Natural killer cell (primary cell): ENCODE results near the gene MRPS27. TPM values are rescaled to one million over a fixed set of nuclear protein-coding genes. Genes with fewer than 3 reads are reported as not detected.

Experiments
- ATAC-seq, 3 donors: fragments of 150-1000 bp in 2 of 3; fragments of 200-7000 bp in 1 of 3; cut with Tn5 transposase; 1 replicate in 1 of 3; 2 replicates in 2 of 3; pipeline ENCODE4 v1.10.0; 2021; ENCODE audit warnings: mild to moderate bottlenecking in 2 of 3, moderate library complexity in 2 of 3
- DNase-seq, 2 donors: peaks; one replicate each; pipeline versions ENCODE4 v3.0.0 to v3.0.0-alpha.2; 2013 to 2021; ENCODE audit warnings: mixed read lengths in 1 of 2
- H3K27ac ChIP-seq: one replicate; pipeline ENCODE4 v1.5.1; 2013; ENCODE audit warnings: mild to moderate bottlenecking, low read length
- H3K27me3 ChIP-seq: one replicate; pipeline ENCODE4 v1.6.1; 2013; ENCODE audit warnings: low read length; ENCODE audit not compliant: control insufficient read depth, insufficient read depth
- H3K36me3 ChIP-seq: one replicate; pipeline ENCODE4 v1.6.1; 2013; ENCODE audit warnings: low read length; ENCODE audit not compliant: control insufficient read depth, insufficient read depth
- H3K4me1 ChIP-seq: one replicate; pipeline ENCODE4 v1.6.1; 2013; ENCODE audit warnings: low read length; ENCODE audit not compliant: control insufficient read depth, insufficient read depth
- H3K4me3 ChIP-seq: one replicate; pipeline ENCODE4 v1.5.1; 2013; ENCODE audit warnings: low read length
- H3K9me3 ChIP-seq: one replicate; pipeline ENCODE4 v1.6.1; 2013; ENCODE audit warnings: low read length; ENCODE audit not compliant: control insufficient read depth, insufficient read depth
- H3K27ac Mint-ChIP-seq, 2 donors: one replicate each; pipeline ENCODE4 v1.8.0; 2022; ENCODE audit warnings: mild to moderate bottlenecking in 2 of 2, mixed read lengths in 2 of 2, moderate library complexity in 1 of 2
- H3K27me3 Mint-ChIP-seq, 2 donors: one replicate each; pipeline ENCODE4 v1.8.0; 2022; ENCODE audit warnings: low read depth in 2 of 2, mixed read lengths in 2 of 2
- H3K36me3 Mint-ChIP-seq: one replicate; pipeline ENCODE4 v1.8.0; 2022; ENCODE audit warnings: mixed read lengths
- H3K4me1 Mint-ChIP-seq, 2 donors: one replicate each; pipeline ENCODE4 v1.8.0; 2022; ENCODE audit warnings: mixed read lengths in 2 of 2
- H3K4me3 Mint-ChIP-seq: one replicate; pipeline ENCODE4 v1.8.0; 2022; ENCODE audit warnings: mild to moderate bottlenecking, moderate library complexity, mixed read lengths
- H3K9me3 Mint-ChIP-seq, 2 donors: one replicate each; pipeline ENCODE4 v1.8.0; 2022; ENCODE audit warnings: mixed read lengths in 2 of 2
- WGBS: methylation state at CpG from one replicate; pipeline ENCODE4 v1.1.7; 2013; ENCODE audit warnings: missing lambda C conversion rate; ENCODE audit not compliant: insufficient coverage; 5-methylcytosine and 5-hydroxymethylcytosine counted together
- intact Hi-C: fragments of 100-400 bp; cut with micrococcal nuclease; formaldehyde crosslinking; loops from one replicate; pipeline ENCODE4 v1.14.2; 2022
- total RNA-seq, 4 donors: library from RNA; stranded (reverse); fragments of 120-200 nt in 1 of 4; gene quantifications; one replicate each; pipeline versions ENCODE4 v1.2.3 to v1.2.4, GENCODE V29; 2013 to 2022
- TF ChIP-seq, protein P1 (sequence below): fragments of 200-600 bp; IDR thresholded peaks from one replicate; pipeline ENCODE4 v1.8.0; 2022; ENCODE audit warnings: antibody characterized with exemption

The MRPS27 gene
- total RNA-seq, 3 donors from 2014 or later (not counting 1 experiment from before 2014, with no cell fraction given), result 25.5 to 36.5 (median 36.3) TPM

DNA sequence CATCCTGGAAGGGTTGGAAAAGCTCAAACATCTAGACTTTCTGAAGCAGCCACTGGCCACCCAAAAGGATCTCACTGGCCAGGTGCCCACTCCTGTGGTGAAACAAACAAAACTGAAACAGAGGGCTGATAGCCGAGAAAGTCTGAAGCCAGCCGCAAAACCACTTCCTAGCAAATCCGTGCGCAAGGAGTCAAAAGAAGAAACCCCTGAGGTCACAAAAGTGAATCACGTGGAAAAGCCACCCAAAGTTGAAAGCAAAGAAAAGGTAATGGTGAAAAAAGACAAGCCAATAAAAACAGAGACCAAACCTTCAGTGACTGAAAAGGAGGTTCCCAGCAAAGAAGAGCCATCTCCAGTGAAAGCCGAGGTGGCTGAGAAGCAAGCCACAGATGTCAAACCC is 125.2 kb downstream of the MRPS27 start:
- no peak overlapping the region for H3K27ac ChIP-seq

GRCh38 chr5:72191404-72191803 is 128.6 kb downstream of the MRPS27 start:
- peaks cover 0 to 3% of the 10 kb centered on the region in 2 donors for H3K9me3 Mint-ChIP-seq
- H3K27ac Mint-ChIP-seq, result no peak overlapping the region
- ATAC-seq, result no peak
- WGBS, result 89% methylated on average over 3 of the region's 3 CpGs
- H3K4me3 ChIP-seq, result no peak overlapping the region
- no peak overlapping the region for H3K4me3 Mint-ChIP-seq
- peaks cover 12% of the 10 kb centered on the region for H3K27me3 ChIP-seq
- peaks cover 7 to 10% of the 10 kb centered on the region in 2 donors for H3K4me1 Mint-ChIP-seq
- no peaks in the 10 kb centered on the region for H3K36me3 Mint-ChIP-seq
- intact Hi-C loops, result no loop called here
- peaks cover 13% of the 10 kb centered on the region for H3K4me1 ChIP-seq
- no peaks in the 10 kb centered on the region for H3K9me3 ChIP-seq
- H3K27ac ChIP-seq, result no peak overlapping the region
- no peaks in the 10 kb centered on the region for H3K36me3 ChIP-seq
- peaks cover 43 to 63% of the 10 kb centered on the region in 2 donors for H3K27me3 Mint-ChIP-seq
- no peak for DNase-seq
- TF ChIP-seq, protein P1, sequence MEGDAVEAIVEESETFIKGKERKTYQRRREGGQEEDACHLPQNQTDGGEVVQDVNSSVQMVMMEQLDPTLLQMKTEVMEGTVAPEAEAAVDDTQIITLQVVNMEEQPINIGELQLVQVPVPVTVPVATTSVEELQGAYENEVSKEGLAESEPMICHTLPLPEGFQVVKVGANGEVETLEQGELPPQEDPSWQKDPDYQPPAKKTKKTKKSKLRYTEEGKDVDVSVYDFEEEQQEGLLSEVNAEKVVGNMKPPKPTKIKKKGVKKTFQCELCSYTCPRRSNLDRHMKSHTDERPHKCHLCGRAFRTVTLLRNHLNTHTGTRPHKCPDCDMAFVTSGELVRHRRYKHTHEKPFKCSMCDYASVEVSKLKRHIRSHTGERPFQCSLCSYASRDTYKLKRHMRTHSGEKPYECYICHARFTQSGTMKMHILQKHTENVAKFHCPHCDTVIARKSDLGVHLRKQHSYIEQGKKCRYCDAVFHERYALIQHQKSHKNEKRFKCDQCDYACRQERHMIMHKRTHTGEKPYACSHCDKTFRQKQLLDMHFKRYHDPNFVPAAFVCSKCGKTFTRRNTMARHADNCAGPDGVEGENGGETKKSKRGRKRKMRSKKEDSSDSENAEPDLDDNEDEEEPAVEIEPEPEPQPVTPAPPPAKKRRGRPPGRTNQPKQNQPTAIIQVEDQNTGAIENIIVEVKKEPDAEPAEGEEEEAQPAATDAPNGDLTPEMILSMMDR, result no peak

More for the DNA sequence above, 125.2 kb downstream of the MRPS27 start:
- Histone ChIP-seq H3K36me3 (no peaks in the 10 kb centered on the region), H3K4me1 (peaks cover 13% of the 10 kb centered on the region), H3K4me3 (no peak overlapping the region), H3K9me3 (no peaks in the 10 kb centered on the region), H3K27me3 (peaks cover 14% of the 10 kb centered on the region)
- TF ChIP-seq, protein P1, result no peak
- peaks cover 0 to 3% of the 10 kb centered on the region in 2 donors for H3K9me3 Mint-ChIP-seq
- H3K4me3 Mint-ChIP-seq, result peak overlapping the region; percentile 10
- intact Hi-C loops, result no loop called here
- no peaks in the 10 kb centered on the region for H3K36me3 Mint-ChIP-seq
- ATAC-seq (peak; percentile 26 to 82 (median 37)), DNase-seq (peak in 1 of 2 donors; percentile 69)
- H3K27ac Mint-ChIP-seq, result peak overlapping the region in 1 of 2 donors; percentile 5
- peaks cover 53 to 83% of the 10 kb centered on the region in 2 donors for H3K27me3 Mint-ChIP-seq
- 76% methylated on average over 6 of the region's 6 CpGs for WGBS
- peaks cover 7 to 10% of the 10 kb centered on the region in 2 donors for H3K4me1 Mint-ChIP-seq

DNA sequence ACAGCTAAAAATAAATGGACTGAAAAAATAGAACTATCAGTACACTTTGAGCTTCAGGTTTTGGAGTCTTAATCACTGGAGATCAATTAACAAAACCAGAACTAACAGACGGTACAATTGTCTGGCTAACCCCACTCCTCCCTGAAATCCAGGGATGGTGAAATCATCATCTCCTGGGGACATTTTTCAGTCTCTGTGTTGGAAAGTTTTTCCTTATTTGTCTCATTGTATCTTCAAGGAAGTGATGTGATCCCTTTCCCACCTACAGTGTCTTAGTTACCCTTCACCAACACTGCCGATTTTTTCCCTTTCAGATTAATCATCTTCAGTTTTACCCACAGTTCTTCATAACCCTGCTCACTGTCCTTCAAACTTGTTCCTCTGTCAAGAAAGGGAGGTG is 130.9 kb downstream of the MRPS27 start:
- WGBS, result 89% methylated on average over 2 of the region's 2 CpGs
- no peak overlapping the region for H3K4me3 ChIP-seq
- H3K27me3 ChIP-seq, result peaks cover 3% of the 10 kb centered on the region
- peaks cover 27 to 62% of the 10 kb centered on the region in 2 donors for H3K27me3 Mint-ChIP-seq
- no peaks in the 10 kb centered on the region for H3K4me1 Mint-ChIP-seq
- H3K9me3 Mint-ChIP-seq, result no peaks in the 10 kb centered on the region
- no peak overlapping the region for H3K4me3 Mint-ChIP-seq
- TF ChIP-seq, protein P1, result no peak
- ATAC-seq (no peak), DNase-seq (no peak)
- no peaks in the 10 kb centered on the region for H3K4me1 ChIP-seq
- no peak overlapping the region for H3K27ac Mint-ChIP-seq
- H3K36me3 Mint-ChIP-seq, result no peaks in the 10 kb centered on the region
- no peaks in the 10 kb centered on the region for H3K36me3 ChIP-seq
- intact Hi-C loops, result no loop called here
- H3K9me3 ChIP-seq, result no peaks in the 10 kb centered on the region
- H3K27ac ChIP-seq, result no peak overlapping the region

GRCh38 chr5:72188166-72188565 is 131.9 kb downstream of the MRPS27 start:
- no peaks in the 10 kb centered on the region for H3K4me1 ChIP-seq
- DNase-seq, result no peak
- TF ChIP-seq, protein P1, result no peak

More at GRCh38 chr5:72188166-72188565, 131.9 kb downstream of the MRPS27 start:
- no peak overlapping the region for H3K27ac ChIP-seq
- no peak overlapping the region for H3K4me3 Mint-ChIP-seq
- H3K27me3 Mint-ChIP-seq, result peaks cover 26 to 62% of the 10 kb centered on the region in 2 donors
- ATAC-seq, result no peak
- 100% methylated on average over 1 of the region's 2 CpGs for WGBS
- no peak overlapping the region for H3K4me3 ChIP-seq
- H3K27ac Mint-ChIP-seq, result no peak overlapping the region
- no peaks in the 10 kb centered on the region for H3K9me3 Mint-ChIP-seq
- H3K9me3 ChIP-seq, result no peaks in the 10 kb centered on the region
- no peaks in the 10 kb centered on the region for H3K36me3 Mint-ChIP-seq
- H3K4me1 Mint-ChIP-seq, result no peaks in the 10 kb centered on the region
- no peaks in the 10 kb centered on the region for H3K36me3 ChIP-seq
- intact Hi-C loops, result no loop called here
- H3K27me3 ChIP-seq, result no peaks in the 10 kb centered on the region
